ENCODE measurements around the gene MOB3B.

The MOB3B gene

DNA sequence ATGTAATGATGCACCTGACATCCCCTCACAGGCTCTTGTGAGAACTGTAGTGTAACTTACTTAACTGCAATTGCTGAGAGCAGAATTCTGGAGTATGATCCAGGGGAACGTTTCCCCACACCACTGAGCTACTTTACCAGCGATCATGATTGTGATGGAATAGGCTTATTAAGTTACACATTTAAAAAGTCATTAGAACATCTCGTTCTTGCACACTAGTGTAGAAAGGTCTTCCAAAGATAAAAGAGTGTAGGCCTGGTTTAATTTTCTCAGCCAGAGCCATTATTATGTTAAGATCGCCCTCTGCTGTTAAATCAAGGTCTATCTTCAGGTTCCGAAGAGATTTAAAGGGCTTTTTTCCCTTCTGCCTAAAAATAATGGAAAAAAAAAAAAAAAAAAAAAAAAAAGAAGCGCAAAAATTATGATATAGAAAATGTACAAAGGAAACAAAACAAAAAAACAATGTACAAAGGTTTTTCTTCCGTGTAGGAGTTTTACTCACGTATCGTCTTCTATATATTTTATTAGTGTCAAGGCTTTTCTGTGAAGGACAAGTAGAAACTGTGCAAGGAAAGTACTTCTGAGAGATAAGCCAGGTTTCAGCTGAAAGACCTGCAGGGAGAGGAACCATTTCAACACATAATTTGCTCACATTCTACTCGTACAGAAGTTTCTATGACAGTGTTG, 18.6 kb upstream of the MOB3B start:
- no peak for DNase-seq (ENCODE audit: low spot score)
- TF ChIP-seq CTCF (IDR thresholded peaks at IDR 0.05; ENCODE audit: borderline replicate concordance, control extremely low read depth, extremely low read depth, insufficient read depth, missing control alignments), result peak; percentile 22
- in situ Hi-C loops (cut with MboI; ENCODE audit: low sequenced_read_pairs, unreplicated experiment), result no loop called here

DNA sequence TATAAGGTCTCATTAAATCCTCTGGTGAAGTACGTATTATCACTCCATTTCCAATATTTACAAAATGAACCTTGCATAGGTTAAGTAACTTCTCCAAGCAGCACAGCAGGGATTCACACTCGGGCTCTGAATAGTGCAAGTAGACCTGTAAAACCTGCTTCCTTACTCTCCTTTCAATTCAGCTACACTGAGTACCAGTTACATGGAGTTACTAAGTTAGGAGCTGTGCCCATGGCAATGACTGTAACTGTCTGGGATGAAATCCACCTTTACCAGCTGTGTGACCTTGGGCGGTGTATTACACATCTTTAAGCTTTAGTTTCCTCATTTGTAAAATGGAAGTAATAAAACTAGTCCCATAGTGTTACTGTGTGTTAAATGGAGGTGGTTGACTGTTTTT, 15.9 kb upstream of the MOB3B start:
- no peak for TF ChIP-seq CTCF (IDR thresholded peaks at IDR 0.05; ENCODE audit: borderline replicate concordance, control extremely low read depth, extremely low read depth, insufficient read depth, missing control alignments)

DNA sequence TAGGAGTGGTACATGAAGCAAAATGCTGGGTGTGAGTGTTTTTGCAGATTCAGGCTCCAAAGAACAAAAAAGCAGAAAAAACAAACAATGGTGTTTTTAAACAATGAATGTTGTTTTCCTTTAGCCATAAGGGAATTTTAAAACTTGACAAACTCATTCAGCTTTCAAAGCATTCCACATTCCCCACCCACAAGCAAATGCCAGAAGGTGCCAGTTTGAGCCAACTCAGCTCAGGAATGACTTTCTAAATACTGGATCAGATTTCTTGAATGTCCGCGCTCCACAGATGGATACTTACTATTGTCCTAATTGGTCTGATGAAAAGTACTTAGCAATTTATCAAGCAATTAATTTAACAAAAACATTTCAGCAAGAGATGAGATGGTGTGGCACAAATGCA, 12.9 kb upstream of the MOB3B start:
- no peak for DNase-seq (ENCODE audit: low spot score)
- TF ChIP-seq CTCF (IDR thresholded peaks at IDR 0.05; ENCODE audit: borderline replicate concordance, control extremely low read depth, extremely low read depth, insufficient read depth, missing control alignments), result no peak
- in situ Hi-C loops (cut with MboI; ENCODE audit: low sequenced_read_pairs, unreplicated experiment), result no loop called here

More for the DNA sequence above, 15.9 kb upstream of the MOB3B start:
- in situ Hi-C loops (cut with MboI; ENCODE audit: low sequenced_read_pairs, unreplicated experiment), result no loop called here
- DNase-seq (ENCODE audit: low spot score), result no peak

DNA sequence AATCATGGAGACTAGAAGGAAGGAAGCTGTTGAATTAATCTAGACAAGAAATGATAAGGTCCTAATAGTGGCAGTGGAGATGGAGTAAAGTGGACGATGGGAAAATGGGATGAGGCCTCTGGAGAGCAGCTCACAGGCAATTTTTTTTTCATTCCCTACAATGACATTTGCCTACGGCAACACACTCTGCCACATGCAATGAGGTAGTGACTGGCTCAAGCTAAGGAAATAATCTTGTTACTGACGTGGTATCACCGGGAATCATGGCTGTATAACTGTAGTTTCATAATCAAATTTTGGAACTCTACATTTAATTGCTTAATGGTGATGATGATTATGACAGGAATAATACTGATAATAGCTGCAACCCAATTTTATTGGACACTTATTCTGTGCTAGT, 12.1 kb upstream of the MOB3B start:
- no peak for DNase-seq (ENCODE audit: low spot score)
- TF ChIP-seq CTCF (IDR thresholded peaks at IDR 0.05; ENCODE audit: borderline replicate concordance, control extremely low read depth, extremely low read depth, insufficient read depth, missing control alignments), result no peak
- in situ Hi-C loops (cut with MboI; ENCODE audit: low sequenced_read_pairs, unreplicated experiment), result no loop called here

GRCh38 chr9:27540502-27540901, 10.9 kb upstream of the MOB3B start:
- in situ Hi-C loops (cut with MboI; ENCODE audit: low sequenced_read_pairs, unreplicated experiment), result no loop called here
- no peak for DNase-seq (ENCODE audit: low spot score)
- no peak for TF ChIP-seq CTCF (IDR thresholded peaks at IDR 0.05; ENCODE audit: borderline replicate concordance, control extremely low read depth, extremely low read depth, insufficient read depth, missing control alignments)

DNA sequence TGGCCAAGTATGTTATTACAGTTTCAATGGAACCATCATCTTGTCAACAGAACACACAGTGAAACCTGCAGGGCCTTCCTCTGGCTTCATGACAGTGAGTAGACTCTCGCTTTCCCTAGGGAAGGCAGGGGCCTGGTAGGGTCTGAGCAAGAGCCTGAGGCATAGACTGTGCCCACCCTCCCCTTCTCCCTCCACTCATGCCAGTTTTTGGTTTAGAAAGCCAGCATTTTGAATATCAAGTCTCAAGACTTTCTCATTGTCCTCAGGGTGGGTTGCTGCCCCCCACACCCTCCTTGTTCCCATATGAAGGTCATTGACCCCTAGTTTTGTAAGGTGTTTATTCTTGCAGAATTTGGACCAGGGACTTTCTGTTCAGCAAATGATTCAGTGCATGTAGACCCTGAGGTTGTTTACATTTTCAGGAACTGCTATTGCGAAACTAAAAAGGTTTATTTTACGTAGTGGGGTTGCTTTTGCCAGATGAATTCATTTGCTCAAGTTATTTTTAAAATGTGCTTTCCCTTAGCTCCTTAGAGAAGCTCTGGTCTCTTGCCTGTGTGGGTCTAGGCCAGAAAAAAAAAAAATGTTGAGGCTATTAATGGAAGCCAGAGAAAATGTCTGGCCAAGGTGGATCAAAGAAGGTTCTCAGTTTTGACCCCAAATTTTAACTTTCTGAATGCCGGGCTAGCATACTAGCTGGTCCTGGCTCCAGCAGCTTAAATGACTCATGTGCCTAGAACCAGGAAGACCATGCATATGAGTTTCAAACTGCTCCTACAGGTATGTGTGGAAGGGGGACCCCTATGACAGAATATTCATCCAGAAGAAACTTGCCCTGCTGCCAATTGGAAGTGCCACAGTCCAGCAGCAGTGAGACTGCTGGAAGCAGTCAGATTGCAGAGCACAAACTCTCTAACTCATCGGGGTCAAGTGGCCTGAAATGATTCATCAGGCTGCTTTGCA, 10.1 kb upstream of the MOB3B start:
- no peak for TF ChIP-seq CTCF (IDR thresholded peaks at IDR 0.05; ENCODE audit: borderline replicate concordance, control extremely low read depth, extremely low read depth, insufficient read depth, missing control alignments)
- DNase-seq (ENCODE audit: low spot score), result no peak
- in situ Hi-C loops (cut with MboI; ENCODE audit: low sequenced_read_pairs, unreplicated experiment), result no loop called here
